Effector CD4-positive, alpha-beta T cell (primary cell): ENCODE measurements around the gene BBIP1.
"Not testable (repeated sequence)": the region's sequence is repeated elsewhere in the genome, so short reads cannot be mapped to it uniquely, and the experiment has no call there.

Experiments used
- DNase-seq: peaks from one replicate; pipeline ENCODE4 v3.0.0-alpha.2; 2020

Gene BBIP1

DNA sequence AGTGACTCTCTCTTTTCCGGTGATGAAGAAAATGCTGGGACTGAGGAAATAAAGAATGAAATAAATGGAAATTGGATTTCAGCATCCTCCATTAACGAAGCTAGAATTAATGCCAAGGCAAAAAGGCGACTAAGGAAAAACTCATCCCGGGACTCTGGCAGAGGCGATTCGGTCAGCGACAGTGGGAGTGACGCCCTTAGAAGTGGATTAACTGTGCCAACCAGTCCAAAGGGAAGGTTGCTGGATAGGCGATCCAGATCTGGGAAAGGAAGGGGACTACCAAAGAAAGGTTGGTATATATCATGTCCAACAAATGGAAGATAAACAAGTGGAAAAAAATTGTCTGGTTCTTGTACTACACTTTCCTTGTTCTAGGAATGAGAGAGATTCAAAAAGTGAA is 37.7 kb downstream of the BBIP1 start:
- no peak for DNase-seq

DNA sequence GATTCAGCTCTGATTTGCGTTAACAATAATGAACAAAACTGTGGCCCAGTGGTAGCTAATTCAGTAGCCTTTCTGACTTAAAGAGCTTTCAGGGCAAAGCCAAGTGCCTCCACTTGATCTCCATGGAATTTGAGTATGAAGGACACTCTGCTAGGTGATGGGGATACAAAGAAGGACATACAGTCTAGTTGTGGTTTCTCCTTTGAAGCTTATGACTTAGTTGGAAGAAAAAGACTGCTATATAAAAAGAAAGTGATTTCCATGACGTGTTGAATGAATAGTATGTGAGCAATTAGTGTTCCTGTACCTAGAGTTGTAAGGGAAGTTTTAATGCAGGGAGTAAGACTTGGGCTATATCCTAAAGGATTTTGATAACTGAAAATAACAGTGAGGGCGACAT is 39.0 kb downstream of the BBIP1 start:
- DNase-seq, result no peak

DNA sequence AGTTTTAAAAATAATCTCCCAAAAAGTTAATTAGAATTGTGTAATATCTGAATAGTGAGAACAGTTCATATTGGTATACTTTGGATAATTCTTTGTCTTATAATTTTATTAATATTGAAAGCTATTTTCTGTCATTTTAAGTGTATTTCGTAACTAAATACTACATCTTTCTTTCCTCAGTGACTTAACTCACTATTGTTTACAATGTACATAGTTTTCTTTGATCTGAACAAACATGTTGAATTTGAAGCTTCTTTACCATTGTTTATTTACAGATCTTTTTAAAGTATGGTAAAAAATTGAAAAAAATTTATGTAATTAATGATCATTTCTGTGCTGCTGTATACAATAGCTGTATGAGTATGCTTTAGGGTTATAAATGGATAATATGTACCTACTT is 42.2 kb downstream of the BBIP1 start:
- no peak for DNase-seq

DNA sequence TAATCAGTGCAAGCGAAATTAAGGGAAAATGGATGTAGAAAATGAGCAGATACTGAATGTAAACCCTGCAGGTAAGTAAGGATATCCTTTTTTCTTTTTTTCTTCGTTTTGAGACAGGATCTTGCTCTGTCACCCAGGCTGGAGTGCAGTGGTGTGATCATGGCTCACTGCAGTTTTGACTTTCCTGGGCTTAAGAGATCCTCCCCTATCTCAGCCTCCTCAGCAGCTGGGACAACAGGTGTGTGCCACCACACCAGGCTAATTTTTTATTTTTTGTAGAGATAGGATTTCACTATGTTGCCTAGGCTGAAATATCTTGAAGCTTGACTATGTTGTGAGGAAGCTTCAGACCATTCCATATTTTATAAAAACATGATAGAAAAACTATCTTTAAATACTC is 43.0 kb downstream of the BBIP1 start:
- no peak for DNase-seq

DNA sequence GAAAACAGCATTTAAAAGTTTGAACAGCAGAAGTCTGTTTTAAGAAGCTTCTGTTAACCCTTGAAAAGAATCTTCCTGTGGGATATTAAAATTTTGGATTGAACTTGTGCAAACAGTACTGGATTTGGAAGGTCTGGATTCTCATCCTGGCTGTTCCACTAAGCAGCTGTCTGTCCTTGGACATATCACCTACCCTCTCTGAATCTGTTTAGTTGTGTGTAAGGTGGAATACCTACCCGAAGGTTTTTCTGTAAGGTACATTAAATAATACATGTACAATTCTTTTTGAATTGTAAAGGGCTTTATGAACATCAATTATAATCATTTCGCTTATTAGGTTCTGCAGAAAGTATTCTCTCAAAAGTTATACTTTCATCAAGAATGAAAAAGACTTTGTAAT is 45.0 kb downstream of the BBIP1 start:
- no peak for DNase-seq

DNA sequence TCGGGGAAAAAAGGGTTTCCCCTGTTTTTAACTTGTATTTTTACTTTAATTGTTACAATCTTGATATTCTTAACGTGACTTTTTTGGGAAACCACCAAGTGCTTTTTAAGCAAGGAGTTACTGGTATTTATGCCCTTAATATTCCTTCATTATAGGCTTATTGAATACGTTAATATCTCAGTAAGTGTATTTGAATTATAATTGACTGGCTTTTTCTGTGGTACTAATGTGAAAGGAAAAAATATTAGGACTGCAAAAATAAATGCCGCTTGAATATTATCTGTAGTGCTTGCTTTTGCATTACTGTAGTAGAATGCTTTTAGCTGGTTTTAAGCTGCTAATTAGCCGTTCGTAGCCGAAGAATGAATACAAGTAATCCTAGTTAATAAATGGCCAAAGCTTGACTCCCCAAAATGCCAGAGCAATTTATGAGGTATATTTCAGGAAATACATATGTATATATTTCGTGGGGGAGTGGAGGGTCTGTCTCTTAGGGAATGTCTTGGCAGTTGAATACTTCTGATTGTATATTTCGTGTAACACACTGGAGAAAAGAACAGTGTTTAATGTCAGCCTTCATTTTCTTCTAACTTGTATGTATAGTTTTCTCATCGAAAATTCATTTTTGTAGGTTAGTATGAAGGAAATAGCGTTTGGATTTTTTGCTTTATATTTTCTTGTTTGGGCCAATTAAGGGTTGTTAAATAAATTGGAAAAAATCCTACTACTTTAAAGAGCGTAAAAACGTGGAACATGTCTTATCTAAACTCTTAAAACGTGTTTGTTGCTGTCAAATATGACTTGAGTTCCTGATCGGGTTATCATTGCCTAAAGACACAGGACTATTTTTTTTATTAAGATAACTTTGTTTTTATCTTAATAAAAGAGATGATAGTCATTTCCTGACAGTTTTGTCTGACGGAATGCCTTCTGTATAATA is 45.7 kb downstream of the BBIP1 start:
- no peak for DNase-seq

DNA sequence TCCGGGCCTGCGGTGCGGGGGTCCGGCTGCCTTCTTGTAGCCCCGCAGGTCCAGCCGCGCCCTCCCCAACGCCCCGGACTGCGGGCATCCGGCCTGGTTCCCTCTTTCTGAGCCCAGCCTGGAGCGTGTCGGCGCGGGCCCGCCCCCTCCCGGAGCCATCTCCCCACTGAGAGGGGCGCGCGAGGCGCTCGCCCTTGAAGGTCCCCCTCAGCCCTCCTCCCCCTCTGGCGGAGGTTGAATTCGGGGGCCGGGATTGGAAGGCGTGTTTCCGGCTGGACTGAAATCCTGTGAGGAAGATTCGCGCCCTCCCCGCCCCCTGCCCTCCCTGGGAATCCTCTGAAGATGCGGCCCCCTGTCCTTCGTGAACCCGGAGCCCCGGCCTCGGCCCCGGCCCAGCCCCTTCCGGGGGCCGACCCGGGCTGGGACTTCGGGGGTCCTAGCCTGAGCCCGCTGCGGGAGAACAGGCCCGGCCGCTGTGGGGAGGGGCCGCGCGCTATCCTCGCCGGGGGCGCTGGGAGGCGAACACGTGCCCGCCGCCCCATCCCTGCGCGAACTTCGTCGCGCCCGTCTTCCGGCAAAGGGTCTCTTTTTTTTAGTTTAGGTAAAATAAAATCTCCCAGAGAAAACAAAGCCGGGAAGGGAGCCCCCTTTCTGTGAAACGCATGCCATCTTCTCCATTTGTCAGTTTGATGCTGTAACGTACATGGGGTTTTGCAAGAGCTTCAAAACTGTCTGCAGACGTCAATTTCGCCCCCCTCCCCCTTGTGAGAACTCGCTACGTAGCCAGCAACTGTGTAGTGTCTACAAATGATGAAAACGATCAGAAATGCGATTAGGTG is 46.6 kb downstream of the BBIP1 start:
- DNase-seq, result peak; percentile 88

DNA sequence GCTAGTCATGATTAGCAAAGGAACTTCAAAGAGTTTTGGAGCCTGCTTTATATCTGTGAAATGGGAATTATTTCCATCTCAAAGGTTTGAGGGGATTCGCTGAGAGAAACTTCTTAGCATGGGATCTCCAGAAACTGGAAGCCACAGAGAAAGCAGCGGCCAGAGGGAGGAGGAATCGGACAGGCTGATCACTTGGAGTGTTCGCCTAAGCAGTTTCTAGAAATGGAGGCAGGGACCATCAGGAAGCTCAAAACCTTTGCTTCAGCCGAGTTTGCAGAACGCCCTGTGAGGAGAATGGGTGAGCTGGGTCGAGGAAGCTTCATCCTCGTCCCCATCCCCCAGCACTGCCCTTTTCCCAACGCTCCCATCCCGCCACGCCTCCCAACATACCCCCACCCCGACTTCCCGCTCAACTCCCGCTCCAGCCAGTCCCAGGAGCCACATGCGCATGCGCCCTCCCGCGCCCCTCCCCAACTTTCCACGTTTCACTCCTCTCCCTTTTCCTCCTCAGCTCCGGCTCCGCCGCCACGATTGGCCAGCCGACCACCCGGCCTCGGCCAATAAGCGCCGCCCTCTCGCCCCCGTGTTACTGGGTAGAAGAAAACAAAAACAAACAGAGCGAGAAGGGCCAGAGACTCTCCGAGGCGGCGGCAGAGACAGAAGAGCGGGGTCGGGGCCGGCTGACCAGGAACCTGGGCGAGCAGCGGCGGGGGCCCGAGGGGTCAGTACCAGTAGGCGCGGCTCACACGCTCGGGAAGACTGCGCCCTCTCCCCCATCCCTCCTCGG is 47.5 kb downstream of the BBIP1 start, which contains the start of gene PDCD4:
TSS of gene PDCD4 (plus strand) at position 631 of the 787 bp plus-strand sequence. CDS start 4,100 bp downstream, outside the sequence.
- DNase-seq, result peak; percentile 92

DNA sequence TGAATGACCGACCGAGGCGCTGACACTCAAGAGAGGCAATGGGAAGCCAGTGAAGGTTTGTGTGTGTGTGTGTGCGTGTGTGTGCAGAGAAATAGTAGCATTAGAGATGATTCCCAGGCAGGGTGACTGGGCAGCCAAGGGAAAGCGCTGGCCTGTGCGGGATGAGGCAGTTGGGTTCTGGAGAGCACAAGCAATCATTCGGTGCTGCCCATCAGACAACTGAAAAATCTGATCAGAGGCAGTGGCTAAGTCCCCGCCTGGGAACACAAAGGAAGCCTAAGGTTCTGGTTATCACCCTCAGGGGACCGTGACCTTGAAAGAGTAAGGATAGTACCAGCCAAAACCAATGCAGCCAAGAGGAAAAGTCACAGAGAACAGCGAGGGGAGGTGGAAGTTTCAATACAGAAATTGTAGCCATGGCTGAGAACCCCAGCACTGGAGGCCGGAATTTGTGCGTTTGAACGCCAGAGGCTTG is 48.1 kb downstream of the BBIP1 start:
- DNase-seq, result no peak

DNA sequence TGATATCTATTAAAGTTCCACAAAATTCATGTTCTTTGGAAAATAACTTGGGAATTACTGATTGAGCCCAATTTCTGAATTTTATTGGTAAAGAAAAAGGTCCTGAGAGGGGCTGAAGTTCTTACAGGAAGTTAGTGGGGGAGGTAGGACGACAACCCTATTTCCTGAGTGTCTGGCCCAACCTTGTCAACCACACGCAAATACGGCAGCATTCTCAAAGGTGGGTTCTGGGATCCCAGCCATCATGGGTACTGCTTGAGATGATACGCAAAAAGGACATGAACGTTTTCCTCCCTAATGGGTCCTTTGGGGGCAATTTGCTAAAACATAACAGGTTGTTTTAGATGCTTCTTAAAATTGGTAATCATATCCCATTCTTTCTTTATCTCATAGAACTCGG is 50.0 kb downstream of the BBIP1 start:
- peak; percentile 54 for DNase-seq

DNA sequence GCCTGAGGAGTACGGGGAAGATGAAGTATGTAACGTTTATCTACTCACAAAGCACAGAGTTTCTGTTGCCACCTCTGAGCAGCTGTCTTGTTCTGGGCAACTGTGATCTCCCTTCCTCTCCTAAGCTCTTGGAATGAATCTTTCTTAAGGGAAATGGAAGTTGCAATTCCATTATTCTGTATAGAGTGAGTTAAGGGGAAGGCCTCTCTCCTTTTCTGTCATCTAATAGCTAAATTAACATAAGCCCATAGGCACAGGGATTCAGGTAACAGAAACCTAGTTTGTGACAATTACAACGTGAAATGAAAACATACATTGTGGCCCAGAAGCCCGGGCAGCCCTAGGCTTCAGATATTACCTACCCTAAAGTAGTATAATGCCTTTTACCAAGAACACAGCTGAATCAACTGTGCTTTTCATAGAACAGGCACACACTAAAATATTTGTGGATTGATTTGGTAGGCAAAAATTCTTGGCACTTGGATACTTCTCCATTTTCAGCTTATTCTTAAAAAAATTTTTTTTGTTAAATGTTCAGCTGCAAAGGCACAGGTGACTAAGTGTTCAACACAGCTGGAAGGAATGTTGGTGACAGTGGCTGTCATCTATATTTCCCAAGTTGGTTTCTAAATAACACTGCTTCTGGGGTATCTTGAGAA is 51.0 kb downstream of the BBIP1 start:
- DNase-seq, result no peak

DNA sequence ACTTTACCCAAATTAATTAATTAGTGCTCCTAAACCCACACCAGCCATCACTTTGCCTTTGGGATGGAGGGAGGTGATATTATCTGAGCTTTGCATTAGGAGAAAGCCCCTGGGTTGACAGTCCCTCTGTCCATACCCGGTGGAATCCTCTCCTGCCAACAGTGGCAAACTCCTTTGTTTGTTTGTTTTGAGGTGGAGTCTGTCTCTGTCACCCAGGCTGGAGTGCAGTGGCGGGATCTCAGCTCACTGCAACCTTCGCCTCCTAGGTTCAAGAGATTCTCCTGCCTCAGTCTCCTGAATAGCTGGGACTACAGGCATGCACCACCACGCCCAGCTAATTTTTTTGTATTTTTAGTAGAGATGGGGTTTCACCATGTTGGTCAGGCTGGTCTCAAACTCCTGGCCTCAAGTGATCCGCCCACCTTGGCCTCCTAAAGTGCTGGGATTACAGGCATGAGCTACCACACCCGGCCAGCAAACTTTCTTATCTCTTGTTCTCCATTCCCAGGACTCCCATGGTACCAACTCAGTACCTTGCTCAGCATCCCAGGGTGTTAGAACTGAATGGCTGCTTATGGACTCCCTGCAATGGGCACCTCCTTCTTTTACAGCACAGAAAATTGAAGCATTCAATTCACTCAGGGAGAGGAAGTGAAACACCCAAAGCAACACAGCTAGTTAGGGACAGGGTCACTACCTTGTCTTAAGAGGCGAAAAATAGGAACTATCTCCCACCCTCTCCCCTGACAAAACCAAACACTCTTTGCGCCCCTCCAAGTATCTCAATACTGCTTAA is 51.8 kb downstream of the BBIP1 start:
- DNase-seq, result not testable (repeated sequence)

DNA sequence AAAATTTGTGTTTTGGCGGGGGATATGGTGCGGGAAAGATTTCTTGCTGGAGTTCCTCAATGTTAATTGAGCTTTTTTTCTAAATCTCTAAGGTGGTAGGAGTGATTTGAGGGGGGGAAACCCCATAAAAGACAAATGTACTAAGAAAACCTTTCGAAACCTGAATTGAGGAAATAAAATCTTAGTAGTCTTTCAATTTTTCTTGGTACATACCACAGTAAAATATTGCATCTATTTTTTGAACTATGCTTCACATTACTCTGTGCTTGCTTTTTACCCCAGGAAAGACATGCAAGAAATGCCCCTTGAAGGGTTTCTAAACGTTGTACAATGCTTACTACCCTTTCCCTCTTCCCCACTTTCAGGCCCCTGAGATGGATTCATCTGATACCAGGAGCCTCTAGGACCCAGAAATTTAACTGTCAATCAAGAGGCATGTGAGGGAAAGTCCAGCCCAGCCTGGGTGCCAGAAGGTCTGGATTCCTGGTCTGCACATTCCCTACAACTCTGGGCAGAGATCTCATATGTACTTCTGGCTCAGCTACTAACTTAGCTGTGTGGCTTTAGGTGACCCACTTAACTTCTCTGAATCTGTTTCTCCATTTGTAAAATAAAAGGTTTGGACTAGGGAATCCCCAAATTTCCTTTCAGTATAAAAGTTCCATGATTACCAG is 53.0 kb downstream of the BBIP1 start:
- no peak for DNase-seq

DNA sequence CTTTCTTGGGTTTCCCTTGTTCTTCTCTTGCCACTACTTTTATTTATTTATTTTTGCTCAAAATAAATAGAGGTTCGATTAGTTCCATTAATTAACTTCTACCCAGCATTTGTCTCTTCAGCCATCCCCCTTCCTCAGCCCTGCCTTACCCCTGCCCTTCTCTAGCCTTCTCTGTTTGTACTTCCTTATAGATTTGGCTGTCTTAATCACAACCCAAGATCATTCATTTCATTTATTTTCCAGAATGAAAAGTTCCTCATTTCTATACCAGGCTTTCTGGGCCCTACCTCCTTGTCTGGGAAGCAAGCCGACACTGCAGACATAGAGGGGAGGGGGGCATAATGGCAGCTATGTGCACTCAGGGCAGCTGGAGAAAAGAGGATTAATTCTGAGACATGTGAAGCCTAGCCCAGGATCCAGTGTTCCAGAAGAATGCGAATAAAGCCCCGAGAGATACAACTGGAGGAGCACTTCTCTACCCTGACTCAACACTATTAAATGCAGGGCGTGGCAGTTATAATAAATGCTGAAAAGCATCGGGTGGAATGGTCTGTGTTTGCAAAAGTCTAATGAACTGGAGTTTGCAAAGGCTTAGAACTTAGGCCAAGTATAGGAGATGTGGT is 53.7 kb downstream of the BBIP1 start:
- no peak for DNase-seq

DNA sequence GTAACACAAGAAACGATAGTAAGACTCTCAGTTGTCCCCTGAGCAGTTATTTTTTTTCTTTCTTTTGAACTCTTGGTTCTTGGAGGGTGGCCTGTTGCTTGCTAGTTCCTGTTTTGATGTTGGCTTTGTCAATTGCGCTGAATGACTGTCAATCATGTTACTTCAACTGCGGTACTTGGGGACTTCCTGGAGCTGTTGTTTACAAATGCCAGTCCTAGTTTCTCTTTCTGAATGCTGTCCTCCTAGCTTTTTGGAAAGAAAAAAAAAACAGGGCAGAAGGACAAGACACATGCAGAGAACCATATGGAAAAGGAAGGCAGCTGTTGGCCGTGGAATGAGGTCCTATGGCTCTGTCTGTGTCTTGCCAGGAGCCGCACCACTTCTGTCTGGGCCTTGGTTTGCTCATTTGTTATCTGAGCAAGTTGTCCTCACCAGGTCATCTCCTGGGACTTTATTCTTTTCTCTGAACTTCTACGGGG is 54.3 kb downstream of the BBIP1 start:
- peak; percentile 50 for DNase-seq

DNA sequence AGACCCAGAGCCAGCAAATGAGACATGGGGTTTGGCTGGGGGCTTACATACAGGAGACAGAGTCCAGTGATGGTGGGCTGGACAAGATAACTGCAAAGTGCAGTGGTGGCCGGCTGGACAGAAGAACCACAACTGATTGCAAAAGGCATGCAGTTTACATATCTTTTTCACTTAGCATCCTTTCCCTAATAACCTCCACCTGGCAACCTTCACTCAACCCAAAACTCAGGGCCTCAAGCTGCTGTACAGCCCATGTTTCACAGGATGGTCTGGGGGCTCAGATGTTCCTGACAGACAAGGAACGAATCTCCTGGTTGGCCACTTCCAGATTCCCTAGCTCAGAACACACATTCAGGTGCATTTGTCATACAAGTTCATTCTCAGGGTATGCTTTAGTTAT is 55.0 kb downstream of the BBIP1 start:
- no peak for DNase-seq

DNA sequence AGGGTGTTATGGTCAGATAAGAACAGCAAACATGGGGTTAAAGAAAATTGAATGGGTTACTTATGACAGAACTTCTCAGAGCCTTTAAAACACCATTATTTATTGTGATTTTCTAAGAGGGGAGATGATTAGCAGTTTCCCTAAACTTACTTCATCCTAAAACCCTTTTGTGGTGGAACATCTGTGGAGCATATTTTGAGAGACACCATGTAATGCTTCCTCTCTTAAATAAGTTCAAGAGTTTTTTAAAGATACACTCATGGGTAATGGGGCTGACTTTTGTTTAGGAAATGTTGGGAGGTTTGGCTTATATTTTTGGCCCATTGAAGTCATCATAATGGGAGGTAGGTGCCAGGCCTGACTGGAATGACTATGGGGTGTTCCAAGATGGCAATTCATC is 55.6 kb downstream of the BBIP1 start:
- DNase-seq, result no peak

DNA sequence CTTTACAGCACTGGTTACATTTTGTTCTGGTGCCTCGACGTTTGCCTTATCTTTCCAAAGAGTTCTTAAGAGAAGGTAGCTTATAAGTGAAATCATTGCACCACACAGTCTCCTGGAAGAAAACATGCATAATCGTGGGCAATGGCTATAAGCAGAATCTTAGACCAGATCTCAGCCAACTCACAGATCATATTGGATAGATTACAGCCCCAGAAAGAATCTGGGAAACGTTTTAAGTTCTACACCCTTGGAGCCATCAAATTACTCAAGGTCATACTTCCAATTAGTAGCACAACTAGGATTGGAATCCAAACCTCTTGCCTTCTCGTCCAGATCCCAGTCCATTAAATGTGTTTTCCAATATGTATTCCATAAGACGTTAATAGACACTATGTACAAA is 56.0 kb downstream of the BBIP1 start:
- no peak for DNase-seq

DNA sequence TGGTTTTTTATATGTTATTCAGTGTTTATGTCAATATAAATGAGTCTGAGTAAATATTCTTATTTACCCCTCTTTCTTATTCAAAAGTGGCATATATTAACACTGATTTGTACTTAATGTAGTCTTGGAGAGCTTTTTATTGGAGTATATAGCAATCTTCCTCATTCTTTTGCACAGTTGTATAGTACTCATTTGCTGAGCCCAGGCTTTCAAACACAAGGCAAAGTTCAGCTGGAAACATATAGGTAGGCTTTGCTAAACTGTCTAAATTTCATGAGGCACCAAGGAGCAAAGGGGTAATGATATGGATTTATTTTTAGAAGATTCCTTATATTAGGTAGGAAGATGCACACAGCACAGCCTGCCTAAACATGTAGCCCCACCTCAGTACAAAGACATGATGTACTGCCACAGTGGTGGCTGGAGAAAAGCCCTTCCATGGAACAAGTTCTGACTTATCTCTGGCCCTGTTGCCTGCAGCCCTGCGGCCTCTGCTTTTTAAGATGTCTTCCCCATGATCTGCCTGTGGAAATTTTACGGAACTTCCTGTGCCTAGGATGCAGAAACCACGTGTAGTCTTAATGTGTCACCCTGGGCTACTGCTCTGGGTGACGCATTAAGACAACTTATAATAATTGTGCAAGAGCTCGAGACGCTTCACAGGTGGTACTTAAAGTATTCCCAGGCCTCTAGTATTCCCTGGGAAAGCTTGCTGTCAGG is 56.9 kb downstream of the BBIP1 start:
- DNase-seq, result no peak
